ENCODE results near the gene PIGS. TPM values are rescaled to one million over a fixed set of nuclear protein-coding genes. Genes with fewer than 3 reads are reported as not detected.

PIGS gene
- total RNA-seq, 1 experiment from 2014 or later = 50.9 TPM

DNA sequence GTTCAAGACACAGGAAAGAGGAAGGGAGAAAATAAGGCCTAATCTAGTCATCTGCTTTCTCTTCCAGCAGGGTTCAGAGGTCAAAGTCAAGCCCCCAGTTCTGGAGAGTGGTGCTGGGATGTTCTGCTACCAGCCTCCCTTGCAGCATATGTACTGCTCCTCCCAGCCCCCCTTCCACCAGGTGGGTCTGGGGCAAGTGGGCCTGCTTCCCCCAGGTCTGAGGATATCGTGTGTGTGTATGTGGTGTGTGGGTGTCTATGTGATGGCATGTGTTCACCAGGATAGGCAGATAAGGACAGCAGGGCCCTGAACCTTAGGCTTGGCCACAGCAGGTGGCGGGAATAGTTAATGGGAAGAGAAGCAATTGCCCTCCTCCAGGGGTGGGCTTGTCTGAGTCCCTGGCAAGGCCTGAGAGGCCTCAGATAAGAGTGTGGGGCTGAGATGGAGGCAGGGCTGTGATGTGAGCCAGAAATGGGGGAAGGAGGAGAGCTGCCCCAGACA lies 44.1 kb downstream of the PIGS start:
- no peak for DNase-seq
- CTCF ChIA-PET = interaction anchor here (0.6 kb wide), 1 partner anchor 26 kb away, joined by 3 read pairs; the partner anchor contains the start of gene UNC119
- Mint-ChIP-seq H3K27ac (ENCODE audit: unreplicated experiment) (no peak overlapping the region), H3K36me3 (ENCODE audit: insufficient read depth, unreplicated experiment) (peaks cover 4% of the 10 kb centered on the region), H3K27me3 (ENCODE audit: unreplicated experiment) (peaks cover 27% of the 10 kb centered on the region), H3K4me3 (ENCODE audit: low read depth, unreplicated experiment) (no peak overlapping the region), H3K9me3 (ENCODE audit: low read depth, unreplicated experiment) (no peaks in the 10 kb centered on the region), H3K4me1 (ENCODE audit: low read depth, unreplicated experiment) (peaks cover 8% of the 10 kb centered on the region)
- no TSS peak for BruUV-seq (replicated peaks)
- no peak for TF ChIP-seq CTCF (IDR thresholded peaks at IDR 0.05; ENCODE audit: unreplicated experiment)
- intact Hi-C loops (cut with micrococcal nuclease; ENCODE audit: unreplicated experiment) = no loop called here

GRCh38 chr17:28526381-28526780 lies 44.9 kb downstream of the PIGS start:
- H3K9me3 Mint-ChIP-seq (ENCODE audit: low read depth, unreplicated experiment) = no peaks in the 10 kb centered on the region
- H3K27me3 Mint-ChIP-seq (ENCODE audit: unreplicated experiment) = peaks cover 19% of the 10 kb centered on the region
- CTCF ChIA-PET = no interaction called here
- no TSS peak for BruUV-seq (replicated peaks)
- no peak for DNase-seq
- intact Hi-C loops (cut with micrococcal nuclease; ENCODE audit: unreplicated experiment) = no loop called here
- TF ChIP-seq CTCF (IDR thresholded peaks at IDR 0.05; ENCODE audit: unreplicated experiment) = no peak
- H3K27ac Mint-ChIP-seq (ENCODE audit: unreplicated experiment) = no peak overlapping the region
- peaks cover 8% of the 10 kb centered on the region for H3K4me1 Mint-ChIP-seq (ENCODE audit: low read depth, unreplicated experiment)
- H3K36me3 Mint-ChIP-seq (ENCODE audit: insufficient read depth, unreplicated experiment) = peaks cover 4% of the 10 kb centered on the region
- H3K4me3 Mint-ChIP-seq (ENCODE audit: low read depth, unreplicated experiment) = no peak overlapping the region

DNA sequence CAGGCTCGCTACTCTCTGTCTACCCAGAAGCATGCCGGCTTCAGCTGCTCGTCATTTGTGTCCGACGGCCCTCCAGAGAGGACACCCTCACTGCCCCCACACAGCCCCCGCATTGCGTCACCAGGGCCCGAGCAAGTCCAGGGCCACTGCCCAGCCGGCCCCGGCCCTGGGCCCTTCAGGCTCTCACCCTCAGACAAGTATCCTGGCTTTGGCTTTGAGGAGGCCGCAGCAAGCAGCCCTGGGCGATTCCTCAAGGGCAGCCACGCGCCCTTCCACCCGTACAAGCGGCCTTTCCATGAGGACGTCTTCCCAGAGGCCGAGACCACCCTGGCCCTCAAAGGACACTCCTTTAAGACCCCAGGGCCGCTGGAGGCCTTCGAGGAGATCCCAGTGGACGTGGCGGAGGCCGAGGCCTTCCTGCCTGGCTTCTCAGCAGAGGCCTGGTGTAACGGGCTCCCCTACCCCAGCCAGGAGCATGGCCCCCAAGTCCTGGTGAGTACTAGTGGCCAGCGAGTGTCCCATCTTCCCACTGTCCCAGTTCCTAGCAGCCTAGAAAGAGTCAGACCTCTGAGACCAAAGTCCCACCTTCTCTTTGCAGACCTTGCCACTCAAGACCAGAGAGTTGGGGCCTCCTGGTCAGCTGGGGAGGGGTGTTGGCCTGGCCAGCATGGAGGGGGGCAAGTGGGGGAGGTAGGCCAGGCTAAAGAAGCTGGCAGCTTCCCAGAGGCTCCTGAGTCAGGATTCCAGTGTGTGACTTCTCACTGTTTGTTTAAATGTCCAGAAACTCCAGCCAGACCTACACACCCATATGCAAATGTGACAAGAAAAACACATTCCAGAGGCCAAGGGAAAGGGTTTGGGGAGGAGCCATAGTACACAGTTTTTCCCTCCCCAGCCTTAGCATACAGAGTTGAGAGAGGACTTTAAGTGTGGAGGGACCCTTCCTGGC lies 46.6 kb downstream of the PIGS start:
- no TSS peak for BruUV-seq (replicated peaks)
- Mint-ChIP-seq H3K27ac (ENCODE audit: unreplicated experiment) (no peak overlapping the region), H3K36me3 (ENCODE audit: insufficient read depth, unreplicated experiment) (peaks cover 4% of the 10 kb centered on the region), H3K4me1 (ENCODE audit: low read depth, unreplicated experiment) (peaks cover 8% of the 10 kb centered on the region), H3K4me3 (ENCODE audit: low read depth, unreplicated experiment) (no peak overlapping the region), H3K9me3 (ENCODE audit: low read depth, unreplicated experiment) (no peaks in the 10 kb centered on the region), H3K27me3 (ENCODE audit: unreplicated experiment) (peaks cover 8% of the 10 kb centered on the region)
- CTCF ChIA-PET = no interaction called here
- intact Hi-C loops (cut with micrococcal nuclease; ENCODE audit: unreplicated experiment) = no loop called here
- peak; percentile 48 for DNase-seq
- no peak for TF ChIP-seq CTCF (IDR thresholded peaks at IDR 0.05; ENCODE audit: unreplicated experiment)

DNA sequence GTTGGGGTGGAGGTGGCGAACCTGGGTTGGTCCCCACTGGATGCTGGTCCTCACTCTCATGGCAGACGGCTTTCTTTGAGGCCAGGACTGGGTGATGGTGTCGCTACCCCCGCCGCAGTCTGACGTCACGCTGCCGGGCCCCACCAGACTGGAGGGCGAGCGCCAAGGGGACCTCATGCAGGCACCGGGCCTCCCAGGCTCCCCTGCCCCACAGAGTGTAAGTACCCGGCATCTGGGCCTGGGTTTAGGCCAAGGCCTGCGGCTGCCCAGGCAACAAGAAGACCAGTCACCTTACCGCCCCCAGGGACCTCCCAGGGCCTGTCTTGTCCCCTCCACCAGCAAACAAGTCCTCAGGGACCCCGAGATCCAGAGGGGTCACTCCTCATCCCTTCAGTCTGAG lies 47.4 kb downstream of the PIGS start:
- H3K27me3 Mint-ChIP-seq (ENCODE audit: unreplicated experiment) = peaks cover 14% of the 10 kb centered on the region
- H3K9me3 Mint-ChIP-seq (ENCODE audit: low read depth, unreplicated experiment) = no peaks in the 10 kb centered on the region
- BruUV-seq (replicated peaks) = no TSS peak
- intact Hi-C loops (cut with micrococcal nuclease; ENCODE audit: unreplicated experiment) = no loop called here
- no peak for DNase-seq
- H3K4me1 Mint-ChIP-seq (ENCODE audit: low read depth, unreplicated experiment) = peaks cover 8% of the 10 kb centered on the region
- no peak for TF ChIP-seq CTCF (IDR thresholded peaks at IDR 0.05; ENCODE audit: unreplicated experiment)
- no peak overlapping the region for H3K4me3 Mint-ChIP-seq (ENCODE audit: low read depth, unreplicated experiment)
- H3K27ac Mint-ChIP-seq (ENCODE audit: unreplicated experiment) = no peak overlapping the region
- CTCF ChIA-PET = no interaction called here
- H3K36me3 Mint-ChIP-seq (ENCODE audit: insufficient read depth, unreplicated experiment) = peaks cover 4% of the 10 kb centered on the region
